HEK293 (cell line): Measurements from ENCODE around the gene TBC1D22A.

Experiments
- CTCF ChIA-PET: fragments of 350-600 bp; formaldehyde crosslinking; extraction: SDS; loops from one replicate; lab custom pipeline; 2021; ENCODE audit warnings: antibody characterized with exemption; lab: Yijun Ruan, JAX
- POLR2A ChIA-PET: fragments of 300-600 bp; formaldehyde crosslinking; extraction: SDS; loops from one replicate; lab custom pipeline; 2020; ENCODE audit warnings: antibody characterized with exemption, inconsistent platforms; lab: Yijun Ruan, JAX
- H3K27ac ChIP-seq: fragments of 200-500 bp; sonication (Bioruptor generic); 2 replicates; pipeline ENCODE4 v1.5.1; 2014; ENCODE audit warnings: low read depth, low read length, control low read depth, inconsistent platforms; ENCODE audit errors: extremely low read depth
- H3K36me3 ChIP-seq, 2 experiments: fragments of 200-500 bp in 1 of 2; sonication (Bioruptor generic) in 1 of 2; 1 replicate in 1 of 2; 2 replicates in 1 of 2; pipeline ENCODE4 v1.5.1; 2014 to 2017; ENCODE audit warnings: inconsistent platforms in 2 of 2, low read length in 2 of 2; ENCODE audit not compliant: control insufficient read depth in 2 of 2, insufficient read depth in 1 of 2
- H3K4me1 ChIP-seq: fragments of 200-500 bp; sonication (Bioruptor generic); 2 replicates; pipeline ENCODE4 v1.5.1; 2014; ENCODE audit warnings: mild to moderate bottlenecking, low read length, inconsistent platforms; ENCODE audit not compliant: control insufficient read depth, insufficient read depth
- H3K4me3 ChIP-seq: 2 replicates; pipeline ENCODE4 v1.5.1; 2011; ENCODE audit warnings: low read depth, mild to moderate bottlenecking, control low read depth, low read length, moderate library complexity
- H3K9me3 ChIP-seq: fragments of 200-500 bp; sonication (Bioruptor generic); 2 replicates; pipeline ENCODE4 v1.5.1; 2014; ENCODE audit warnings: low read depth, low read length, inconsistent platforms; ENCODE audit not compliant: control insufficient read depth, insufficient read depth
- BCL11B ChIP-seq: fragments of 450-650 bp; formaldehyde crosslinking; IDR thresholded peaks from 2 replicates; pipeline ENCODE4 v1.5.1; 2016; ENCODE audit warnings: low read depth, missing biosample characterization, missing genetic modification characterization
- EGR2 ChIP-seq: fragments of 450-650 bp; formaldehyde crosslinking; IDR thresholded peaks from 2 replicates; pipeline ENCODE4 v1.5.1; 2016; ENCODE audit warnings: low read depth, missing biosample characterization, missing genetic modification characterization
- GLI4 ChIP-seq: fragments of 450-650 bp; formaldehyde crosslinking; IDR thresholded peaks from 2 replicates; pipeline ENCODE4 v1.5.1; 2016; ENCODE audit warnings: missing biosample characterization, missing genetic modification characterization
- OVOL3 ChIP-seq: fragments of 450-650 bp; formaldehyde crosslinking; IDR thresholded peaks from 2 replicates; pipeline ENCODE4 v1.5.1; 2016; ENCODE audit warnings: missing biosample characterization, missing genetic modification characterization
- SALL2 ChIP-seq: fragments of 450-650 bp; formaldehyde crosslinking; IDR thresholded peaks from 2 replicates; pipeline ENCODE4 v1.5.0; 2017; ENCODE audit warnings: missing biosample characterization, mild to moderate bottlenecking, missing genetic modification characterization, borderline replicate concordance
- SETDB1 ChIP-seq: IDR thresholded peaks from one replicate; pipeline ENCODE4 v1.6.1; 2017; ENCODE audit warnings: mild to moderate bottlenecking, low read length, moderate library complexity, mixed read lengths; ENCODE audit not compliant: insufficient read length
- SP7 ChIP-seq: fragments of 450-650 bp; formaldehyde crosslinking; IDR thresholded peaks from 2 replicates; pipeline ENCODE4 v1.5.1; 2016; ENCODE audit warnings: missing biosample characterization, missing genetic modification characterization
- TCF7L2 ChIP-seq: IDR thresholded peaks from 2 replicates; pipeline ENCODE4 v1.6.1; 2011; ENCODE audit warnings: low read depth, mild to moderate bottlenecking, inconsistent platforms, low read length, moderate library complexity, borderline replicate concordance
- ZBTB7A ChIP-seq: fragments of 450-650 bp; formaldehyde crosslinking; IDR thresholded peaks from 2 replicates; pipeline ENCODE4 v1.5.1; 2016; ENCODE audit warnings: low read depth, missing biosample characterization, missing genetic modification characterization
- ZEB2 ChIP-seq: fragments of 450-650 bp; formaldehyde crosslinking; IDR thresholded peaks from 2 replicates; pipeline ENCODE4 v1.5.1; 2016; ENCODE audit warnings: missing biosample characterization, missing genetic modification characterization
- ZFP37 ChIP-seq: fragments of 450-650 bp; formaldehyde crosslinking; IDR thresholded peaks from 2 replicates; pipeline ENCODE4 v1.5.1; 2016; ENCODE audit warnings: missing biosample characterization, missing genetic modification characterization
- ZFP69B ChIP-seq: fragments of 450-650 bp; formaldehyde crosslinking; IDR thresholded peaks from 2 replicates; pipeline ENCODE4 v1.5.1; 2016; ENCODE audit warnings: missing biosample characterization, missing genetic modification characterization
- ZNF223 ChIP-seq: fragments of 450-650 bp; formaldehyde crosslinking; IDR thresholded peaks from 2 replicates; pipeline ENCODE4 v1.5.1; 2016; ENCODE audit warnings: missing biosample characterization, missing genetic modification characterization
- ZNF341 ChIP-seq: fragments of 450-650 bp; formaldehyde crosslinking; IDR thresholded peaks from 2 replicates; pipeline ENCODE4; 2016; ENCODE audit warnings: low read depth, missing biosample characterization, missing genetic modification characterization
- ZNF391 ChIP-seq: fragments of 450-650 bp; formaldehyde crosslinking; IDR thresholded peaks from 2 replicates; pipeline ENCODE4 v1.5.1; 2016; ENCODE audit warnings: low read depth, missing biosample characterization, missing genetic modification characterization, borderline replicate concordance
- ZNF473 ChIP-seq: fragments of 450-650 bp; formaldehyde crosslinking; IDR thresholded peaks from 2 replicates; pipeline ENCODE4 v1.5.1; 2017; ENCODE audit warnings: missing biosample characterization, missing genetic modification characterization
- ZNF529 ChIP-seq: fragments of 450-650 bp; formaldehyde crosslinking; IDR thresholded peaks from 2 replicates; pipeline ENCODE4 v1.5.1; 2017; ENCODE audit warnings: missing genetic modification characterization, missing biosample characterization; ENCODE audit not compliant: insufficient replicate concordance
- ZNF626 ChIP-seq: fragments of 450-650 bp; sonication (Bioruptor Pico); formaldehyde crosslinking; IDR thresholded peaks from 2 replicates; pipeline ENCODE4 v1.5.1; 2018; ENCODE audit warnings: missing biosample characterization, missing genetic modification characterization, inconsistent platforms
- ZNF747 ChIP-seq: fragments of 450-650 bp; formaldehyde crosslinking; IDR thresholded peaks from 2 replicates; pipeline ENCODE4 v1.5.1; 2016; ENCODE audit warnings: missing biosample characterization, missing genetic modification characterization
- ZNF76 ChIP-seq: fragments of 450-650 bp; formaldehyde crosslinking; IDR thresholded peaks from 2 replicates; pipeline ENCODE4; 2016; ENCODE audit warnings: low read depth, missing biosample characterization, missing genetic modification characterization, borderline replicate concordance
- TF ChIP-seq, protein P1 (sequence below): fragments of 450-650 bp; formaldehyde crosslinking; IDR thresholded peaks from 2 replicates; pipeline ENCODE4 v1.5.1; 2016; ENCODE audit warnings: missing biosample characterization, missing genetic modification characterization
- TF ChIP-seq, protein P2 (sequence below): fragments of 450-650 bp; formaldehyde crosslinking; IDR thresholded peaks from 2 replicates; pipeline ENCODE4 v1.5.1; 2016; ENCODE audit warnings: missing biosample characterization, missing genetic modification characterization
- TF ChIP-seq, protein P3 (sequence below): fragments of 450-650 bp; formaldehyde crosslinking; IDR thresholded peaks from 2 replicates; pipeline ENCODE4 v1.5.1; 2016; ENCODE audit warnings: missing biosample characterization, missing genetic modification characterization
- TF ChIP-seq, protein P4 (sequence below): fragments of 450-650 bp; formaldehyde crosslinking; IDR thresholded peaks from 2 replicates; pipeline ENCODE4 v1.5.1; 2016; ENCODE audit warnings: missing biosample characterization, missing genetic modification characterization
- TF ChIP-seq, protein P5 (sequence below): fragments of 450-650 bp; formaldehyde crosslinking; IDR thresholded peaks from 2 replicates; pipeline ENCODE4 v1.5.1; 2016; ENCODE audit warnings: missing biosample characterization, missing genetic modification characterization, low read depth

Gene TBC1D22A

DNA sequence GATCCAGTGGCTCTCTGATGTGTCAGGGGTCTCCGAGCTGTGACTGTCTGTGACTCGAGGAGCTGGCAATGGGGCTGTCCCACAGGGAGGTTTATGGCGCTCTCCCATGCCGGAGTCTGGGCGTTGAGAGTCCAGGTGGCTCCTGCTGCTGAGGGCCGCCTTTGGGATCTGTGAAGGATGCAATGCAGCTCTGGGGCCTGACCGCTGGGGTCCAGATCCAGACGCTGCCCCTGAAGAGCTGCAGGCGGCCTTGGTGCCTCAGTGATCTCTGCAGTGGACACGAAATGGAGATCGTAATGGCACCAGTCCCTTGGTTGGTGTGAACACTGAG is 155.3 kb downstream of the TBC1D22A start:
- H3K9me3 ChIP-seq = no peaks in the 10 kb centered on the region; the same call in 1 of the 2 replicates
- POLR2A ChIA-PET = no interaction called here
- H3K4me1 ChIP-seq = no peaks in the 10 kb centered on the region
- no peak overlapping the region for H3K27ac ChIP-seq
- no peak overlapping the region for H3K4me3 ChIP-seq
- H3K36me3 ChIP-seq = peaks cover 5 to 28% of the 10 kb centered on the region in 2 experiments; a peak in 2 of 3 replicates
- CTCF ChIA-PET = no interaction called here
- TF ChIP-seq ZNF529 (tag by site-specific recombination) = no peak
- TF ChIP-seq, protein P1, sequence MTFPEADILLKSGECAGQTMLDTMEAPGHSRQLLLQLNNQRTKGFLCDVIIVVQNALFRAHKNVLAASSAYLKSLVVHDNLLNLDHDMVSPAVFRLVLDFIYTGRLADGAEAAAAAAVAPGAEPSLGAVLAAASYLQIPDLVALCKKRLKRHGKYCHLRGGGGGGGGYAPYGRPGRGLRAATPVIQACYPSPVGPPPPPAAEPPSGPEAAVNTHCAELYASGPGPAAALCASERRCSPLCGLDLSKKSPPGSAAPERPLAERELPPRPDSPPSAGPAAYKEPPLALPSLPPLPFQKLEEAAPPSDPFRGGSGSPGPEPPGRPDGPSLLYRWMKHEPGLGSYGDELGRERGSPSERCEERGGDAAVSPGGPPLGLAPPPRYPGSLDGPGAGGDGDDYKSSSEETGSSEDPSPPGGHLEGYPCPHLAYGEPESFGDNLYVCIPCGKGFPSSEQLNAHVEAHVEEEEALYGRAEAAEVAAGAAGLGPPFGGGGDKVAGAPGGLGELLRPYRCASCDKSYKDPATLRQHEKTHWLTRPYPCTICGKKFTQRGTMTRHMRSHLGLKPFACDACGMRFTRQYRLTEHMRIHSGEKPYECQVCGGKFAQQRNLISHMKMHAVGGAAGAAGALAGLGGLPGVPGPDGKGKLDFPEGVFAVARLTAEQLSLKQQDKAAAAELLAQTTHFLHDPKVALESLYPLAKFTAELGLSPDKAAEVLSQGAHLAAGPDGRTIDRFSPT (tag by site-specific recombination) = no peak
- TF ChIP-seq ZNF76 (tag by site-specific recombination) = no peak
- TF ChIP-seq ZNF473 (tag by site-specific recombination) = no peak
- no peak for TF ChIP-seq ZFP69B
- no peak for TF ChIP-seq ZNF341 (tag by site-specific recombination)
- no peak for TF ChIP-seq ZNF747 (tag by site-specific recombination)
- no peak for TF ChIP-seq SP7
- TF ChIP-seq OVOL3 (tag by site-specific recombination) = no peak
- TF ChIP-seq TCF7L2 = no peak
- no peak for TF ChIP-seq ZFP37 (tag by site-specific recombination)
- no peak for TF ChIP-seq ZBTB7A (tag by site-specific recombination)
- TF ChIP-seq BCL11B = no peak

DNA sequence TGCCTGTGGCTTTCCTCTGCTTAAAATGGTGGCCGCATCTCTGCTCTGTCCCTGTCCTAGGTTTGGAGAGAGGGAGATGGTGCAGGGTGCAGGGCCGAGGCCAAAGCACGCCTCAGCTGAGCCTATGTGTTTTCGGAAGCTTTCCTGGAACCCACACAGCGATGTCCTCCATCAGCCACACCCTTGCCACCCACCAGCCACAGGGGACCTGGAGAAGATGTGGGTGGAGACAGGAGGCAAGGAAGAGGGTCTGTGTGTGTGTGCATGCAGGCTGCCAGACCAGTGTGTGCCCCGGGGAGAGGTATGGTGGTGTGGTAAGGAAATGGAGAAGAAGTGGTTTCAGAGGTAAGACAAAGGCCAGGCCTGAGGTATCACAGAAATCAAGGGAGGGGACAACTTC is 155.7 kb downstream of the TBC1D22A start:
- CTCF ChIA-PET = interaction anchor here (0.6 kb wide), 1 partner anchor 112 kb away, joined by 3 read pairs; no protein-coding TSS in a partner anchor
- POLR2A ChIA-PET = no interaction called here

DNA sequence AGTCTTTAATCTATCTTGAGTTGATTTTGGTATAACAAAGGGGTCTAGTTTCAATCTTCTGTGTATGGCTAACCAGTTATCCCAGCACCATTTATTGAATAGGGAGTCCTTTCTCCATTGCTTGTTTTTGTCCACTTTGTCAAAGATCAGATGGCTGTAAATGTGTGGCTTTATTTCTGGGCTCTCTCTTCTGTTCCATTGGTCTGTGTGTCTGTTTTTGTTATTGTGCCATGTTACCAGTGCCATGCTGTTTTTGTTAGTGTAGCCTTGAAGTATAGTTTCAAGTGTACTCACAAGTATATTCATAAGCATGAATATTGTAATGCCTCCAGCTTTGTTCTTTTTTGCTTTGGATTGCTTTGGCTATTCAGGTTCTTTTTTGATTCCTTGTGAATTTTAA is 159.6 kb downstream of the TBC1D22A start:
- Histone ChIP-seq H3K9me3 (no peaks in the 10 kb centered on the region; the same call in 1 of the 2 replicates), H3K4me3 (no peak overlapping the region), H3K36me3 (peaks cover 0 to 14% of the 10 kb centered on the region in 2 experiments; a peak in 1 of 3 replicates), H3K27ac (no peak overlapping the region), H3K4me1 (no peaks in the 10 kb centered on the region)
- CTCF ChIA-PET = interaction anchor here (0.6 to 0.8 kb wide), 2 partner anchors 89 to 283 kb away, joined by 3 to 4 read pairs; no protein-coding TSS in a partner anchor
- POLR2A ChIA-PET = no interaction called here
- no peak for TF ChIP-seq ZNF626 (tag by site-specific recombination)
- TF ChIP-seq, protein P2, sequence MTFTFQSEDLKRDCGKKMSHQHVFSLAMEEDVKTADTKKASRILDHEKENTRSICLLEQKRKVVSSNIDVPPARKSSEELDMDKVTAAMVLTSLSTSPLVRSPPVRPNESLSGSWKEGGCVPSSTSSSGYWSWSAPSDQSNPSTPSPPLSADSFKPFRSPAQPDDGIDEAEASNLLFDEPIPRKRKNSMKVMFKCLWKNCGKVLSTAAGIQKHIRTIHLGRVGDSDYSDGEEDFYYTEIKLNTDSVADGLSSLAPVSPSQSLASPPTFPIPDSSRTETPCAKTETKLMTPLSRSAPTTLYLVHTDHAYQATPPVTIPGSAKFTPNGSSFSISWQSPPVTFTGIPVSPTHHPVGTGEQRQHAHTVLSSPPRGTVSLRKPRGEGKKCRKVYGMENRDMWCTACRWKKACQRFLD (tag by site-specific recombination) = no peak
- no peak for TF ChIP-seq ZEB2 (tag by site-specific recombination)
- TF ChIP-seq, protein P3, sequence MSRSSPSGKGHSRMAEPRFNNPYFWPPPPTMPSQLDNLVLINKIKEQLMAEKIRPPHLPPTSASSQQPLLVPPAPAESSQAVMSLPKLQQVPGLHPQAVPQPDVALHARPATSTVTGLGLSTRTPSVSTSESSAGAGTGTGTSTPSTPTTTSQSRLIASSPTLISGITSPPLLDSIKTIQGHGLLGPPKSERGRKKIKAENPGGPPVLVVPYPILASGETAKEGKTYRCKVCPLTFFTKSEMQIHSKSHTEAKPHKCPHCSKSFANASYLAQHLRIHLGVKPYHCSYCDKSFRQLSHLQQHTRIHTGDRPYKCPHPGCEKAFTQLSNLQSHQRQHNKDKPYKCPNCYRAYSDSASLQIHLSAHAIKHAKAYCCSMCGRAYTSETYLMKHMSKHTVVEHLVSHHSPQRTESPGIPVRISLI (tag by site-specific recombination) = no peak
- TF ChIP-seq ZNF747 (tag by site-specific recombination) = no peak
- TF ChIP-seq, protein P4, sequence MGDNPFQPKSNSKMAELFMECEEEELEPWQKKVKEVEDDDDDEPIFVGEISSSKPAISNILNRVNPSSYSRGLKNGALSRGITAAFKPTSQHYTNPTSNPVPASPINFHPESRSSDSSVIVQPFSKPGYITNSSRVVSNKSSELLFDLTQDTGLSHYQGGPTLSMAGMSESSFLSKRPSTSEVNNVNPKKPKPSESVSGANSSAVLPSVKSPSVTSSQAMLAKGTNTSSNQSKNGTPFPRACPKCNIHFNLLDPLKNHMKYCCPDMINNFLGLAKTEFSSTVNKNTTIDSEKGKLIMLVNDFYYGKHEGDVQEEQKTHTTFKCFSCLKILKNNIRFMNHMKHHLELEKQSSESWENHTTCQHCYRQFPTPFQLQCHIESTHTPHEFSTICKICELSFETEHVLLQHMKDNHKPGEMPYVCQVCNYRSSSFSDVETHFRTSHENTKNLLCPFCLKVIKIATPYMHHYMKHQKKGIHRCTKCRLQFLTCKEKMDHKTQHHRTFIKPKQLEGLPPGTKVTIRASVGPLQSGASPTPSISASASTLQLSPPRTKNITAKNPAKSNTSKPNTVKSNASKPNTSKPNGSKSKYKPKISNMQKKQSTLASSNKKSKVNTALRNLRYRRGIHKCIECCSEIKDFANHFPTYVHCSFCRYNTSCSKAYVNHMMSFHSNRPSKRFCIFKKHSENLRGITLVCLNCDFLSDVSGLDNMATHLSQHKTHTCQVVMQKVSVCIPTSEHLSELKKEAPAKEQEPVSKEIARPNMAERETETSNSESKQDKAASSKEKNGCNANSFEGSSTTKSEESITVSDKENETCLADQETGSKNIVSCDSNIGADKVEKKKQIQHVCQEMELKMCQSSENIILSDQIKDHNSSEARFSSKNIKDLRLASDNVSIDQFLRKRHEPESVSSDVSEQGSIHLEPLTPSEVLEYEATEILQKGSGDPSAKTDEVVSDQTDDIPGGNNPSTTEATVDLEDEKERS (tag by site-specific recombination) = peak; percentile 83; the same call in 1 of the 2 replicates
- TF ChIP-seq SALL2 (tag by site-specific recombination) = no peak
- TF ChIP-seq SP7 = no peak
- peak; percentile 51 for TF ChIP-seq SETDB1
- TF ChIP-seq ZNF223 = no peak
- TF ChIP-seq, protein P5, sequence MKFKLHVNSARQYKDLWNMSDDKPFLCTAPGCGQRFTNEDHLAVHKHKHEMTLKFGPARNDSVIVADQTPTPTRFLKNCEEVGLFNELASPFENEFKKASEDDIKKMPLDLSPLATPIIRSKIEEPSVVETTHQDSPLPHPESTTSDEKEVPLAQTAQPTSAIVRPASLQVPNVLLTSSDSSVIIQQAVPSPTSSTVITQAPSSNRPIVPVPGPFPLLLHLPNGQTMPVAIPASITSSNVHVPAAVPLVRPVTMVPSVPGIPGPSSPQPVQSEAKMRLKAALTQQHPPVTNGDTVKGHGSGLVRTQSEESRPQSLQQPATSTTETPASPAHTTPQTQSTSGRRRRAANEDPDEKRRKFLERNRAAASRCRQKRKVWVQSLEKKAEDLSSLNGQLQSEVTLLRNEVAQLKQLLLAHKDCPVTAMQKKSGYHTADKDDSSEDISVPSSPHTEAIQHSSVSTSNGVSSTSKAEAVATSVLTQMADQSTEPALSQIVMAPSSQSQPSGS (tag by site-specific recombination) = no peak

More for the DNA sequence above, 155.7 kb downstream of the TBC1D22A start:
- Histone ChIP-seq H3K36me3 (peaks cover 5 to 28% of the 10 kb centered on the region in 2 experiments; a peak in 2 of 3 replicates), H3K9me3 (no peaks in the 10 kb centered on the region; the same call in 1 of the 2 replicates), H3K4me1 (no peaks in the 10 kb centered on the region)
- TF ChIP-seq GLI4 (no peak), ZNF391 (tag by site-specific recombination) (no peak), EGR2 (tag by site-specific recombination) (peak; percentile 63), ZFP37 (tag by site-specific recombination) (no peak)
- TF ChIP-seq, all 188 proteins: peak for 1
- Histone ChIP-seq H3K4me3 (no peak overlapping the region), H3K27ac (no peak overlapping the region)
